PC-3 (cell line): ENCODE data around the gene CASZ1.

Experiments
- EZH2 ChIP-seq: fragments of 300-600 bp; sonication (generic); IDR thresholded peaks from one replicate; pipeline ENCODE4 v1.6.1; 2017; ENCODE audit warnings: antibody characterized with exemption, mild to moderate bottlenecking, low read length; ENCODE audit not compliant: unreplicated experiment
- EZH2phosphoT487 ChIP-seq: fragments of 300-600 bp; sonication (generic); IDR thresholded peaks from 2 replicates; pipeline ENCODE4 v1.6.1; 2018; ENCODE audit warnings: mild to moderate bottlenecking, antibody characterized with exemption, low read length, borderline replicate concordance
- TF ChIP-seq, protein P1 (sequence below): fragments of 300-600 bp; sonication (generic); conservative IDR thresholded peaks from 2 replicates; pipeline ENCODE4 v1.5.1; 2017; ENCODE audit warnings: antibody characterized with exemption, low read depth, mild to moderate bottlenecking, low read length

DNA sequence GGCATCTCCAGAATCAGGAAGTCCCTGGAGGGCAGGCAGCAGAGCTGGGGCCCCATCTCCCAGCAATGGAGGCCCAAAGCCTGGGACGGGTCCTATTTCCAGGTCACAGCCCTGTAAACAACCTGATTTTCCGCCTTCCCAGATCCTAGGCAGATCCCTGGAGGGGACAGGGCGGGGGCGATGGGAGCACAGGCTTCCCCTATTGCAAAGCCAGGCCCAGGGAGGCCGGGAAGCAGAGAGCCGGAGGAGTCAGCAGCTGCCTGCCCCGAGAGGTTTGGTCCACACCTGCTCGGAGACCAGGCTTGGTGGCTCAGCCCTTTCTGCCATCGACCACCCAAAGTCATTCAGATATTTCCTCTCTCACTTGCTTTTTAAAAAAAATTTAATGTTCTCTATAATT is 29.2 kb downstream of the CASZ1 start:
- TF ChIP-seq, protein P1, sequence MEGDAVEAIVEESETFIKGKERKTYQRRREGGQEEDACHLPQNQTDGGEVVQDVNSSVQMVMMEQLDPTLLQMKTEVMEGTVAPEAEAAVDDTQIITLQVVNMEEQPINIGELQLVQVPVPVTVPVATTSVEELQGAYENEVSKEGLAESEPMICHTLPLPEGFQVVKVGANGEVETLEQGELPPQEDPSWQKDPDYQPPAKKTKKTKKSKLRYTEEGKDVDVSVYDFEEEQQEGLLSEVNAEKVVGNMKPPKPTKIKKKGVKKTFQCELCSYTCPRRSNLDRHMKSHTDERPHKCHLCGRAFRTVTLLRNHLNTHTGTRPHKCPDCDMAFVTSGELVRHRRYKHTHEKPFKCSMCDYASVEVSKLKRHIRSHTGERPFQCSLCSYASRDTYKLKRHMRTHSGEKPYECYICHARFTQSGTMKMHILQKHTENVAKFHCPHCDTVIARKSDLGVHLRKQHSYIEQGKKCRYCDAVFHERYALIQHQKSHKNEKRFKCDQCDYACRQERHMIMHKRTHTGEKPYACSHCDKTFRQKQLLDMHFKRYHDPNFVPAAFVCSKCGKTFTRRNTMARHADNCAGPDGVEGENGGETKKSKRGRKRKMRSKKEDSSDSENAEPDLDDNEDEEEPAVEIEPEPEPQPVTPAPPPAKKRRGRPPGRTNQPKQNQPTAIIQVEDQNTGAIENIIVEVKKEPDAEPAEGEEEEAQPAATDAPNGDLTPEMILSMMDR = no peak
- no peak for TF ChIP-seq EZH2
- TF ChIP-seq EZH2phosphoT487 = no peak
